Fibroblast of the aortic adventitia (primary cell): ENCODE results near the gene LYPLA2. TPM values are rescaled to one million over a fixed set of nuclear protein-coding genes. Genes with fewer than 3 reads are reported as not detected.
"Not testable (repeated sequence)": the region's sequence is repeated elsewhere in the genome, so short reads cannot be mapped to it uniquely, and the experiment has no call there.

Experiments used
- DNase-seq: peaks from one replicate; pipeline ENCODE4 v3.0.0-alpha.2; 2010; ENCODE audit warnings: low read depth
- H3K4me3 ChIP-seq: 2 replicates; pipeline ENCODE4 v1.5.1; 2011; ENCODE audit warnings: low read depth, mild to moderate bottlenecking, control low read depth, low read length, moderate library complexity
- CTCF ChIP-seq: IDR thresholded peaks from 2 replicates; pipeline ENCODE4 v1.5.1; 2011; ENCODE audit warnings: mild to moderate bottlenecking, low read length, control low read depth, inconsistent platforms; ENCODE audit not compliant: insufficient read depth
- total RNA-seq: library from RNA; depleted of rRNA; stranded (reverse); fragments of >200 nt; gene quantifications from 2 replicates; pipeline ENCODE4 v1.2.3, GENCODE V29; 2012; ENCODE audit warnings: low replicate concordance

Gene LYPLA2
- total RNA-seq, 1 donor = 39.9 TPM

GRCh38 chr1:23792151-23792945 lies 1.4 kb downstream of the LYPLA2 start:
- H3K4me3 ChIP-seq = peak overlapping the region; percentile 95
- no peak for DNase-seq
- no peak for TF ChIP-seq CTCF

GRCh38 chr1:23793018-23793781 lies 2.3 kb downstream of the LYPLA2 start:
- H3K4me3 ChIP-seq = peak overlapping the region; percentile 9
- DNase-seq = peak; percentile 35
- TF ChIP-seq CTCF = no peak

- TF ChIP-seq CTCF = no peak
- no peak for DNase-seq
- H3K4me3 ChIP-seq = no peak overlapping the region
These were observed 3.2 kb downstream of the LYPLA2 start for GRCh38 chr1:23793861-23794731.

- not testable (repeated sequence) for H3K4me3 ChIP-seq, DNase-seq
These were observed 3.8 kb downstream of the LYPLA2 start for GRCh38 chr1:23794732-23795182.

- no peak for DNase-seq
These were observed 4.9 kb downstream of the LYPLA2 start for GRCh38 chr1:23795676-23796465.

More at GRCh38 chr1:23795676-23796465, 4.9 kb downstream of the LYPLA2 start:
- H3K4me3 ChIP-seq = no peak overlapping the region
- no peak for TF ChIP-seq CTCF
